GM12878 (cell line): ENCODE measurements around the gene CHERP. TPM values are rescaled to one million over a fixed set of nuclear protein-coding genes. Genes with fewer than 3 reads are reported as not detected.
A peak's percentile ranks its signal among the peaks of the same experiment; 100 is the strongest.

Experiments
- BCLAF1 ChIP-seq: fragments of 450-650 bp; IDR thresholded peaks from 2 replicates; pipeline ENCODE4 v1.6.1; 2017; ENCODE audit warnings: antibody characterized with exemption, mild to moderate bottlenecking, moderate library complexity
- BMI1 ChIP-seq: fragments of 450-650 bp; IDR thresholded peaks from 2 replicates; pipeline ENCODE4 v1.6.1; 2016; ENCODE audit warnings: mild to moderate bottlenecking, moderate library complexity, borderline replicate concordance
- CHD4 ChIP-seq: fragments of 200-600 bp; sonication (generic); IDR thresholded peaks from 2 replicates; pipeline ENCODE4 v1.6.1; 2016; ENCODE audit warnings: mild to moderate bottlenecking
- EZH2 ChIP-seq: IDR thresholded peaks from 2 replicates; pipeline ENCODE4 v1.6.1; 2012; ENCODE audit warnings: low read depth, mild to moderate bottlenecking, control low read depth, inconsistent platforms, low read length, borderline replicate concordance; ENCODE audit not compliant: control insufficient read depth
- GABPA ChIP-seq: IDR thresholded peaks from 2 replicates; pipeline ENCODE4 v1.6.1; 2014; ENCODE audit warnings: antibody characterized with exemption, low read depth, mild to moderate bottlenecking, inconsistent platforms
- IRF5 ChIP-seq: fragments of 450-650 bp; IDR thresholded peaks from 2 replicates; pipeline ENCODE4 v1.6.1; 2017; ENCODE audit warnings: borderline replicate concordance
- KAT2A ChIP-seq: conservative IDR thresholded peaks from 2 replicates; pipeline ENCODE4 v1.6.1; 2011; ENCODE audit warnings: low read depth, low read length; ENCODE audit not compliant: control insufficient read depth
- KLF5 ChIP-seq: fragments of 450-650 bp; IDR thresholded peaks from 2 replicates; pipeline ENCODE4 v1.6.1; 2014; ENCODE audit warnings: mild to moderate bottlenecking; ENCODE audit not compliant: partially characterized antibody
- NBN ChIP-seq: fragments of 450-650 bp; IDR thresholded peaks from 2 replicates; pipeline ENCODE4 v1.6.1; 2016
- NFXL1 ChIP-seq: fragments of 450-650 bp; IDR thresholded peaks from 2 replicates; pipeline ENCODE4 v1.6.1; 2017; ENCODE audit warnings: antibody characterized with exemption, mild to moderate bottlenecking, borderline replicate concordance
- NFYA ChIP-seq: IDR thresholded peaks from 2 replicates; pipeline ENCODE4 v1.6.1; 2011; ENCODE audit warnings: low read depth, mild to moderate bottlenecking, low read length, improper control_type of control experiment, borderline replicate concordance
- NR2C2 ChIP-seq: IDR thresholded peaks from 2 replicates; pipeline ENCODE4 v1.6.1; 2011; ENCODE audit warnings: borderline replicate concordance, low read depth; ENCODE audit not compliant: control insufficient read depth, insufficient read length
- NRF1 ChIP-seq: conservative IDR thresholded peaks from 2 replicates; pipeline ENCODE4 v1.6.1; 2011; ENCODE audit warnings: mild to moderate bottlenecking, low read depth, low read length, improper control_type of control experiment
- SRF ChIP-seq, 2 experiments: IDR thresholded peaks; 2 replicates each; pipeline ENCODE4 v1.6.1; 2011; ENCODE audit warnings: low read depth in 2 of 2, low read length in 2 of 2, mild to moderate bottlenecking in 1 of 2, moderate library complexity in 1 of 2
- TBL1XR1 ChIP-seq: IDR thresholded peaks from 2 replicates; pipeline ENCODE4 v1.6.1; 2012; ENCODE audit warnings: low read depth, low read length, improper control_type of control experiment
- USF1 ChIP-seq: IDR thresholded peaks from 2 replicates; pipeline ENCODE4 v1.6.1; 2011; ENCODE audit warnings: borderline replicate concordance, low read depth, mild to moderate bottlenecking, moderate library complexity, mixed read lengths, low read length; ENCODE audit not compliant: insufficient read depth; ENCODE audit errors: extremely low read length
- YBX1 ChIP-seq: fragments of 450-650 bp; IDR thresholded peaks from 2 replicates; pipeline ENCODE4 v1.6.1; 2016; ENCODE audit warnings: antibody characterized with exemption
- YY1 ChIP-seq: IDR thresholded peaks from 2 replicates; pipeline ENCODE4 v1.6.1; 2011; ENCODE audit warnings: low read depth, mild to moderate bottlenecking, low read length
- ZNF274 ChIP-seq: IDR thresholded peaks from one replicate; pipeline ENCODE4 v1.8.0; 2011; ENCODE audit not compliant: insufficient read length, insufficient read depth
- ZNF592 ChIP-seq: fragments of 450-650 bp; IDR thresholded peaks from 2 replicates; pipeline ENCODE4 v1.6.1; 2017; ENCODE audit warnings: mild to moderate bottlenecking, moderate library complexity
- polyA plus RNA-seq, 11 experiments: library from polyadenylated mRNA; depleted of rRNA in 4 of 11; unstranded in 6 of 11; stranded (reverse) in 5 of 11; fragments of >200 nt; fragmentation: Nextera tagmentation in 4 of 11; fragmentation: Illumina TruSeq in 1 of 11; extraction: Ambion mirVana in 4 of 11; extraction: Trizol in 1 of 11; gene quantifications; 1 replicate in 1 of 11; 2 replicates in 10 of 11; pipeline versions ENCODE4 v1.2.1 to v1.2.3, GENCODE V29; 2011 to 2016; ENCODE audit warnings: inconsistent platforms in 2 of 11, missing spikeins in 2 of 11, low read depth in 1 of 11
- total RNA-seq, 4 experiments: library from RNA; depleted of rRNA in 3 of 4; stranded (reverse); fragments of >200 nt in 3 of 4; fragmentation: Illumina TruSeq in 1 of 4; extraction: Trizol in 1 of 4; gene quantifications; 2 replicates each; pipeline versions ENCODE4 v1.2.1 to v1.2.3, GENCODE V29; 2013 to 2021

CHERP gene
- total and polyA plus RNA-seq, 10 of the 15 experiments (the other 5 are each of a cell fraction or from before 2014, with no cell fraction given): 0.66 to 65.3 (median 12.2) TPM

- TF ChIP-seq YY1: peak; percentile 31; the same call in 1 of the 2 replicates
- TF ChIP-seq CHD4: no peak
- TF ChIP-seq NFXL1: no peak
- TF ChIP-seq GABPA: peak; percentile 90
- no peak for TF ChIP-seq EZH2
- no peak for TF ChIP-seq IRF5
- TF ChIP-seq ZNF274: no peak
- TF ChIP-seq YBX1: no peak
- no peak for TF ChIP-seq NR2C2
- peak; percentile 55 for TF ChIP-seq NRF1
- TF ChIP-seq NFYA: no peak
- TF ChIP-seq KAT2A: no peak
- peak; percentile 89 for TF ChIP-seq BMI1
- no peak for TF ChIP-seq ZNF592
- no peak for TF ChIP-seq KLF5
- no peak; the same call in 1 of the 2 replicates for TF ChIP-seq TBL1XR1
- TF ChIP-seq NBN: 0 out of 2 replicates have a peak, but pooled peaks have one; percentile 22
- TF ChIP-seq BCLAF1: no peak
- no peak for TF ChIP-seq USF1
- TF ChIP-seq SRF (IDR thresholded peaks at IDR 0.05; ENCODE audit: low read depth in 2 of 2, low read length in 2 of 2): peak; percentile 85 to 92
These were observed at the start of gene CHERP (continued) for GRCh38 chr19:16542045-16542909.
